Ramos (cell line): ENCODE data around the gene TTLL11.

Experiments
- in situ Hi-C: fragments of 300-500 bp; cut with MboI; formaldehyde crosslinking; loops from one replicate; pipeline ENCODE4 v1.14.3; 2022; ENCODE audit warnings: low sequenced_read_pairs; ENCODE audit not compliant: unreplicated experiment

The TTLL11 gene

DNA sequence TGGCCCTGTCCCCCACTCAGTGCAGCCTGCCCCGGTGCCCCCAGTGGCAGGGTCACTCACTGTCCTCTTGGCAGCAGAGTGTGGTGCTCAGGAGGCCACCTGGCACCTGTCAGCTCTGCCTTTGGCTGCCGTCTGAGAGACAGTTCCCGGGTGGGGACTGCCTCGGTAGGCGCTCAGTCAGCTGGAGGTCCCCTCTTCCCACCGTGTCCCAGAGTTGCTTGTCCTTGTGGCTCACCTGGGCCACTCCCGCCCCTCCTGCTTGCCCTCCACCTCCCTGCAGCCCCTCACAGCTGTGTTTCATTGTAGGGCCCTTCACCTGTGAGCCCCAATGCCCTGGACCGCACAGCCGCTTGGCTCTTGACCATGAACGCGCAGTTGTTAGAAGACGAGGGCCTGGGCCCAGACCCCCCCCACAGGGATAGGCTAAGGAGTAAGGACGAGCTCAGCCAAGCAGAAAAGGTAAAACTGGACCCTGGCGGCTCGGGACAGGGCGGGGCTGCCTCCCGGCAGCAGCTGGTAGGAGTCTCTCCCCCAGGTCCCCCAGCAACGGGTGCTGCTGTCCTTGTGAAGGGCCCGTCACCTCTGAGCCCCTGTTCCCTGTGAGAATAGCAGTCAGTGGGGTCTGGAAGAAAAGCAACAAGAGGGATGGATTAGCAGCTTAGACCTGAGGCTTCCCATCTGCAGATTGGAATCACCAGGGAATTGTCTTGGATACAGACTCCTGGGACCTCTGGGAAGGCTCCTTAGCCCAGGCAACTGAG is 319.0 kb downstream of the TTLL11 start:
- in situ Hi-C loops, result no loop called here

- in situ Hi-C loops, result no loop called here
Observed at GRCh38 chr9:121773286-121773953, 319.7 kb downstream of the TTLL11 start.

GRCh38 chr9:121772600-121773285 is 320.4 kb downstream of the TTLL11 start:
- in situ Hi-C loops, result no loop called here
